ENCODE results near the gene ARRB1. TPM values are rescaled to one million over a fixed set of nuclear protein-coding genes. Genes with fewer than 3 reads are reported as not detected.

Gene ARRB1
- total and polyA plus RNA-seq, 4 donors = 35.0 to 45.8 (median 41.9) TPM

Small RNA genes lying within 50 kb of the gene (small RNA-seq; reads per million reads assigned to genes)
- gene MIR326 (ENCODE audit: low replicate concordance) (4.6 reads per million, percentile 94 among the genes with 10 or more reads in this experiment), gene SNORD15A (ENCODE audit: low replicate concordance) (not detected)

Other genes with a start within 250 kb of the ARRB1 start
- 10 to 100 TPM; 25.4 to 32.2 TPM for gene SLCO2B1, start 200.6 kb downstream of the ARRB1 start, total RNA-seq
- 10 to 100 TPM; 58.9 to 61.0 TPM for gene SLCO2B1, start 200.6 kb downstream of the ARRB1 start, polyA plus RNA-seq (ENCODE audit: insufficient read length in 2 of 2)
- gene TPBGL, start 110.9 kb downstream of the ARRB1 start, total RNA-seq = under 1 TPM; 0.11 to 0.20 TPM
- 1 to 10 TPM; 2.9 to 3.3 TPM for gene TPBGL, start 110.9 kb downstream of the ARRB1 start, polyA plus RNA-seq (ENCODE audit: insufficient read length in 2 of 2)
- 1,000 to 10,000 TPM in 1 of 2 donors, 100 to 1,000 TPM in 1; 552 to 1,871 TPM for gene RPS3, start 47.9 kb upstream of the ARRB1 start, total RNA-seq
- 1,000 to 10,000 TPM; 1,106 to 1,305 TPM for gene RPS3, start 47.9 kb upstream of the ARRB1 start, polyA plus RNA-seq (ENCODE audit: insufficient read length in 2 of 2)
- 1 to 10 TPM; 6.1 to 7.6 TPM for gene KLHL35, start 81.5 kb upstream of the ARRB1 start, total RNA-seq
- 10 to 100 TPM; 15.6 to 23.3 TPM for gene KLHL35, start 81.5 kb upstream of the ARRB1 start, polyA plus RNA-seq (ENCODE audit: insufficient read length in 2 of 2)
- gene GDPD5, start 174.3 kb upstream of the ARRB1 start, total RNA-seq = 10 to 100 TPM; 13.7 to 30.0 TPM
- gene GDPD5, start 174.3 kb upstream of the ARRB1 start, polyA plus RNA-seq (ENCODE audit: insufficient read length in 2 of 2) = 10 to 100 TPM; 34.1 to 48.4 TPM
- gene SERPINH1, start 210.6 kb upstream of the ARRB1 start, total RNA-seq = 100 to 1,000 TPM; 151 to 221 TPM
- 100 to 1,000 TPM in 1 of 2 donors, 10 to 100 TPM in 1; 85.1 to 145 TPM for gene SERPINH1, start 210.6 kb upstream of the ARRB1 start, polyA plus RNA-seq (ENCODE audit: insufficient read length in 2 of 2)

Data from spinal cord (tissue), 4 donors.